ENCODE measurements around the gene ENC1. TPM values are rescaled to one million over a fixed set of nuclear protein-coding genes. Genes with fewer than 3 reads are reported as not detected.

Gene ENC1
- total and polyA plus RNA-seq, 4 donors: 6.8 to 31.5 (median 18.3) TPM

GRCh38 chr5:74652576-74652975 is 12.0 kb upstream of the ENC1 start:
- H3K4me1 ChIP-seq (ENCODE audit: control insufficient read depth in 5 of 5, insufficient read depth in 5 of 5, low read length in 5 of 5): peaks cover 0 to 11% (median 0%) of the 10 kb centered on the region in 5 donors
- no peak for TF ChIP-seq CTCF (IDR thresholded peaks at IDR 0.05; ENCODE audit: control extremely low read depth, extremely low read depth)
- DNase-seq: no peak
- no peaks in the 10 kb centered on the region for H3K27me3 ChIP-seq (ENCODE audit: control insufficient read depth in 3 of 3, insufficient read depth in 3 of 3, low read length in 2 of 3)
- 93 to 94% methylated on average over 3 of the region's 3 CpGs for WGBS, 2 donors
- ATAC-seq (ENCODE audit: insufficient read depth, low FRiP score): no peak
- H3K9ac ChIP-seq (ENCODE audit: insufficient read depth in 1 of 2, low read length in 2 of 2): no peak overlapping the region
- H3K36me3 ChIP-seq (ENCODE audit: control insufficient read depth in 4 of 4, insufficient read depth in 4 of 4, low read length in 4 of 4): no peaks in the 10 kb centered on the region
- H3K4me3 ChIP-seq: no peak overlapping the region
- H3K27ac ChIP-seq (ENCODE audit: low read depth in 1 of 2, low read length in 1 of 2): no peak overlapping the region
- H3K9me3 ChIP-seq (ENCODE audit: control insufficient read depth in 4 of 4, insufficient read depth in 3 of 4, low read length in 3 of 4): no peaks in the 10 kb centered on the region

DNA sequence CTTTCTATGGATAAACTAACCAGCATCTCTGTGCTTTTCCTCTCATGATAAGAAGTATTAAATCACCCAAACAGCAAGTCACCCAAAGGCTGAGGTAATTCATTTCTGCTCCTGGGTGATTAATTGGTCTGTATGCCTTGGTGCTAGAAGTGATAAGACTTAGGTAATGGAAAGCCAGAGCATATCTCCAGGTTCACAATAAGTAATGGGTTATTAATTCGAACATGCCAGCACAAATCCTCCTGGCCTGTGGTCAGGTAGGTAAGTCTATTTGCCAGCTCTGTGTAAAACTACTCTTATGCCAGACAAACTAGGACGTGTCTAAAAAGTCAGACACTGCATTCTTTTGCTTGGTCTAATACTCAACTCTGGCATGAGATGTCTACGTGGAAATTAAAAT is 11.2 kb upstream of the ENC1 start:
- H3K4me1 ChIP-seq (ENCODE audit: control insufficient read depth in 5 of 5, insufficient read depth in 5 of 5, low read length in 5 of 5): peaks cover 0 to 11% (median 0%) of the 10 kb centered on the region in 5 donors
- ATAC-seq (ENCODE audit: insufficient read depth, low FRiP score) (no peak), DNase-seq (no peak)
- whole genome bisulfite sequencing, 2 donors: 87 to 94% methylated on average over 3 of the region's 3 CpGs
- H3K27me3 ChIP-seq (ENCODE audit: control insufficient read depth in 3 of 3, insufficient read depth in 3 of 3, low read length in 2 of 3): no peaks in the 10 kb centered on the region
- TF ChIP-seq CTCF (IDR thresholded peaks at IDR 0.05; ENCODE audit: control extremely low read depth, extremely low read depth): no peak
- H3K9ac ChIP-seq (ENCODE audit: insufficient read depth in 1 of 2, low read length in 2 of 2): no peak overlapping the region
- no peak overlapping the region for H3K4me3 ChIP-seq
- no peaks in the 10 kb centered on the region for H3K9me3 ChIP-seq (ENCODE audit: control insufficient read depth in 4 of 4, insufficient read depth in 3 of 4, low read length in 3 of 4)
- H3K36me3 ChIP-seq (ENCODE audit: control insufficient read depth in 4 of 4, insufficient read depth in 4 of 4, low read length in 4 of 4): no peaks in the 10 kb centered on the region
- H3K27ac ChIP-seq (ENCODE audit: low read depth in 1 of 2, low read length in 1 of 2): no peak overlapping the region

- WGBS, 2 donors: 12 to 43% methylated on average over 1 of the region's 1 CpG
- Histone ChIP-seq H3K27me3 (ENCODE audit: control insufficient read depth in 3 of 3, insufficient read depth in 3 of 3, low read length in 2 of 3) (no peaks in the 10 kb centered on the region), H3K4me3 (no peak overlapping the region), H3K27ac (ENCODE audit: low read depth in 1 of 2, low read length in 1 of 2) (no peak overlapping the region), H3K9me3 (ENCODE audit: control insufficient read depth in 4 of 4, insufficient read depth in 3 of 4, low read length in 3 of 4) (no peaks in the 10 kb centered on the region), H3K36me3 (ENCODE audit: control insufficient read depth in 4 of 4, insufficient read depth in 4 of 4, low read length in 4 of 4) (no peaks in the 10 kb centered on the region), H3K4me1 (ENCODE audit: control insufficient read depth in 5 of 5, insufficient read depth in 5 of 5, low read length in 5 of 5) (peaks cover 0 to 11% (median 0%) of the 10 kb centered on the region in 5 donors), H3K9ac (ENCODE audit: insufficient read depth in 1 of 2, low read length in 2 of 2) (no peak overlapping the region)
- TF ChIP-seq CTCF (IDR thresholded peaks at IDR 0.05; ENCODE audit: control extremely low read depth, extremely low read depth): no peak
- ATAC-seq (ENCODE audit: insufficient read depth, low FRiP score) (no peak), DNase-seq (no peak)
These were observed 9.0 kb upstream of the ENC1 start for GRCh38 chr5:74649421-74649973.

- Histone ChIP-seq H3K36me3 (ENCODE audit: control insufficient read depth in 4 of 4, insufficient read depth in 4 of 4, low read length in 4 of 4) (no peaks in the 10 kb centered on the region), H3K9me3 (ENCODE audit: control insufficient read depth in 4 of 4, insufficient read depth in 3 of 4, low read length in 3 of 4) (no peaks in the 10 kb centered on the region), H3K27ac (ENCODE audit: low read depth in 1 of 2, low read length in 1 of 2) (no peak overlapping the region), H3K4me1 (ENCODE audit: control insufficient read depth in 5 of 5, insufficient read depth in 5 of 5, low read length in 5 of 5) (peaks cover 0 to 11% (median 0%) of the 10 kb centered on the region in 5 donors), H3K27me3 (ENCODE audit: control insufficient read depth in 3 of 3, insufficient read depth in 3 of 3, low read length in 2 of 3) (no peaks in the 10 kb centered on the region), H3K9ac (ENCODE audit: insufficient read depth in 1 of 2, low read length in 2 of 2) (no peak overlapping the region), H3K4me3 (no peak overlapping the region)
- ATAC-seq (ENCODE audit: insufficient read depth, low FRiP score): peak; percentile 66
- WGBS, 2 donors: 13 to 17% methylated on average over 6 of the region's 6 CpGs
- peak; percentile 42 to 86 (median 81) for DNase-seq
- peak; percentile 63 for TF ChIP-seq CTCF (IDR thresholded peaks at IDR 0.05; ENCODE audit: control extremely low read depth, extremely low read depth)
These were observed 8.3 kb upstream of the ENC1 start for GRCh38 chr5:74648835-74649293.

All from lung (tissue), 12 donors.